DMS114 treated with DMSO at 0.1 percent for 48 hours (cell line): ENCODE results near the gene ACADS.
"Not testable (repeated sequence)": the region's sequence is repeated elsewhere in the genome, so short reads cannot be mapped to it uniquely, and the experiment has no call there.

Source experiments
- DNase-seq: peaks from one replicate; lab custom pipeline; 2025; ENCODE audit not compliant: unreplicated experiment; lab: John Stamatoyannopoulos, UW

ACADS gene

GRCh38 chr12:120725151-120725658 is 421 bp upstream of the ACADS start:
- DNase-seq, result no peak

GRCh38 chr12:120726510-120726793 is 826 bp downstream of the ACADS start:
- DNase-seq, result no peak

- no peak for DNase-seq
Measured at GRCh38 chr12:120726961-120727360, 1.3 kb downstream of the ACADS start.

- DNase-seq, result not testable (repeated sequence)
Measured at GRCh38 chr12:120732198-120732597, 6.6 kb downstream of the ACADS start.

- DNase-seq, result no peak
Measured at GRCh38 chr12:120733574-120733973, 7.9 kb downstream of the ACADS start.

- no peak for DNase-seq
Measured at GRCh38 chr12:120734210-120734609, 8.6 kb downstream of the ACADS start.

GRCh38 chr12:120735181-120735580 is 9.6 kb downstream of the ACADS start:
- DNase-seq, result no peak

- DNase-seq, result no peak
Measured at GRCh38 chr12:120736404-120737331, 11.0 kb downstream of the ACADS start.

- DNase-seq, result peak; percentile 7
Measured at GRCh38 chr12:120737557-120738251, 12.1 kb downstream of the ACADS start.

GRCh38 chr12:120738252-120739030 is 12.8 kb downstream of the ACADS start:
- DNase-seq, result no peak

- no peak for DNase-seq
Measured at GRCh38 chr12:120739031-120739762, 13.6 kb downstream of the ACADS start.

GRCh38 chr12:120739821-120740613 is 14.4 kb downstream of the ACADS start:
- no peak for DNase-seq

- no peak for DNase-seq
Measured at GRCh38 chr12:120740871-120741270, 15.2 kb downstream of the ACADS start.

GRCh38 chr12:120741476-120742421 is 16.1 kb downstream of the ACADS start:
- DNase-seq, result no peak

GRCh38 chr12:120744922-120745493 is 19.4 kb downstream of the ACADS start:
- no peak for DNase-seq

- no peak for DNase-seq
Measured at GRCh38 chr12:120748242-120748641, 22.6 kb downstream of the ACADS start.

GRCh38 chr12:120749256-120749655 is 23.6 kb downstream of the ACADS start:
- DNase-seq, result no peak

GRCh38 chr12:120750806-120751205 is 25.2 kb downstream of the ACADS start:
- DNase-seq, result no peak
